Measurements from ENCODE around the gene BIN1.

Gene BIN1

GRCh38 chr2:126999106-126999756, 107.7 kb downstream of the BIN1 start:
- DNase-seq (ENCODE audit: low spot score) = no peak

GRCh38 chr2:126998486-126998885, 108.5 kb downstream of the BIN1 start:
- DNase-seq (ENCODE audit: low spot score) = no peak

All from cerebellar cortex (tissue), 1 donor.